ENCODE data around the gene PSMD5.

The PSMD5 gene

GRCh38 chr9:120883608-120883996 lies 40.9 kb upstream of the PSMD5 start:
- Histone ChIP-seq H3K4me2 (ENCODE audit: low read depth, low read length, poor library complexity, severe bottlenecking) (no peak overlapping the region), H3K79me2 (ENCODE audit: insufficient read depth, low read length) (peaks cover 2% of the 10 kb centered on the region; the same call in 1 of the 2 replicates), H4K20me1 (ENCODE audit: insufficient read depth, low read length, poor library complexity, severe bottlenecking) (no peaks in the 10 kb centered on the region), H3K27me3 (ENCODE audit: insufficient read depth, low read length, poor library complexity, severe bottlenecking) (no peaks in the 10 kb centered on the region), H3K36me3 (ENCODE audit: insufficient read depth, low read length) (no peaks in the 10 kb centered on the region), H3K9me2 (replicated peaks; ENCODE audit: low read depth, low read length) (no peaks in the 10 kb centered on the region), H3K4me3 (ENCODE audit: low read length, poor library complexity, severe bottlenecking) (no peak overlapping the region), H2AFZ (ENCODE audit: low read length) (no peak overlapping the region), H3K9ac (ENCODE audit: low read depth, low read length, poor library complexity, severe bottlenecking) (no peak overlapping the region), H3K9me3 (ENCODE audit: insufficient read depth, low read depth, low read length) (no peaks in the 10 kb centered on the region), H3F3A (ENCODE audit: low read depth) (no peaks in the 10 kb centered on the region), H3K4me1 (ENCODE audit: insufficient read depth, low read length, poor library complexity, severe bottlenecking) (peaks cover 52% of the 10 kb centered on the region)
- no peak for TF ChIP-seq EZH2phosphoT487 (IDR thresholded peaks at IDR 0.05; ENCODE audit: borderline replicate concordance)
- TF ChIP-seq CTCF (conservative IDR thresholded peaks at IDR 0.05; ENCODE audit: low read length), result no peak

GRCh38 chr9:120882935-120883607 lies 40.3 kb upstream of the PSMD5 start:
- no peak overlapping the region for H3K9ac ChIP-seq (ENCODE audit: low read depth, low read length, poor library complexity, severe bottlenecking)
- no peaks in the 10 kb centered on the region for H3K9me2 ChIP-seq (replicated peaks; ENCODE audit: low read depth, low read length)
- no peak overlapping the region for H2AFZ ChIP-seq (ENCODE audit: low read length)
- H3K79me2 ChIP-seq (ENCODE audit: insufficient read depth, low read length), result peaks cover 7% of the 10 kb centered on the region
- H3K4me1 ChIP-seq (ENCODE audit: insufficient read depth, low read length, poor library complexity, severe bottlenecking), result peaks cover 58% of the 10 kb centered on the region
- H3K4me2 ChIP-seq (ENCODE audit: low read depth, low read length, poor library complexity, severe bottlenecking), result no peak overlapping the region
- no peaks in the 10 kb centered on the region for H3K27me3 ChIP-seq (ENCODE audit: insufficient read depth, low read length, poor library complexity, severe bottlenecking)
- no peak overlapping the region for H3K4me3 ChIP-seq (ENCODE audit: low read length, poor library complexity, severe bottlenecking)
- no peaks in the 10 kb centered on the region for H3K36me3 ChIP-seq (ENCODE audit: insufficient read depth, low read length)
- H4K20me1 ChIP-seq (ENCODE audit: insufficient read depth, low read length, poor library complexity, severe bottlenecking), result no peaks in the 10 kb centered on the region
- TF ChIP-seq EZH2phosphoT487 (IDR thresholded peaks at IDR 0.05; ENCODE audit: borderline replicate concordance) (no peak), CTCF (conservative IDR thresholded peaks at IDR 0.05; ENCODE audit: low read length) (no peak)
- no peaks in the 10 kb centered on the region for H3F3A ChIP-seq (ENCODE audit: low read depth)
- no peaks in the 10 kb centered on the region for H3K9me3 ChIP-seq (ENCODE audit: insufficient read depth, low read depth, low read length)

GRCh38 chr9:120879446-120879845 lies 36.7 kb upstream of the PSMD5 start:
- H3K9me2 ChIP-seq (replicated peaks; ENCODE audit: low read depth, low read length), result no peaks in the 10 kb centered on the region
- peak overlapping the region; percentile 100 for H3K9ac ChIP-seq (ENCODE audit: low read depth, low read length, poor library complexity, severe bottlenecking)
- H3F3A ChIP-seq (ENCODE audit: low read depth), result peaks cover 8% of the 10 kb centered on the region; the same call in 1 of the 2 replicates
- H3K4me2 ChIP-seq (ENCODE audit: low read depth, low read length, poor library complexity, severe bottlenecking), result peak overlapping the region; percentile 95
- no peak for TF ChIP-seq EZH2phosphoT487 (IDR thresholded peaks at IDR 0.05; ENCODE audit: borderline replicate concordance)
- no peak for TF ChIP-seq CTCF (conservative IDR thresholded peaks at IDR 0.05; ENCODE audit: low read length)
- H3K27me3 ChIP-seq (ENCODE audit: insufficient read depth, low read length, poor library complexity, severe bottlenecking), result no peaks in the 10 kb centered on the region
- peaks cover 6% of the 10 kb centered on the region for H4K20me1 ChIP-seq (ENCODE audit: insufficient read depth, low read length, poor library complexity, severe bottlenecking)
- H3K4me3 ChIP-seq (ENCODE audit: low read length, poor library complexity, severe bottlenecking), result peak overlapping the region; percentile 93
- H3K36me3 ChIP-seq (ENCODE audit: insufficient read depth, low read length), result peaks cover 5% of the 10 kb centered on the region; the same call in 1 of the 2 replicates
- no peaks in the 10 kb centered on the region for H3K9me3 ChIP-seq (ENCODE audit: insufficient read depth, low read depth, low read length)
- no peak overlapping the region for H2AFZ ChIP-seq (ENCODE audit: low read length)
- H3K79me2 ChIP-seq (ENCODE audit: insufficient read depth, low read length), result peaks cover 38% of the 10 kb centered on the region
- peaks cover 57% of the 10 kb centered on the region for H3K4me1 ChIP-seq (ENCODE audit: insufficient read depth, low read length, poor library complexity, severe bottlenecking)
